ENCODE results near the gene SOX5.

DNA sequence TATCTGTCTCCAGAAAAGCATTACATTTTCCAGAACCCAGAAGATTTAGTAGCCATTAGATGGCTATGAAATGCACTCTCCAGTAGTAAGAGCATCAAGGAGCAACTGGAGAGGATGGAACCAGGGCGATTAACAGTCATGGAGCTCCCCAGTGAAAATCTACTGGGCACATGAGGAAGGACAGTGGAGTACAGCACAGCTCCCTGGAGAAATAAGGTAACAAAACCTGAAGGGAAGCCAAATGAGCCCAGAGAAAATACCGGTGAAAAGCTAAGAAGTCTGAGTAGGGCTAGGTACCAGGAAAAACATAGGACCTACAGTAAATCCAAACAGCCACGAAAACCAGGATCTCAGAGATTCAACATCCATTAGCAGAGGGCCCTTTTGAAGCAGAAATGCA lies 21.6 kb downstream of the SOX5 start:
- TF ChIP-seq SP1 (IDR thresholded peaks at IDR 0.05) (no peak), L3MBTL2 (conservative IDR thresholded peaks at IDR 0.05) (no peak), SUZ12 (IDR thresholded peaks at IDR 0.05) (no peak), FOXA1 (IDR thresholded peaks at IDR 0.05) (no peak), FOXK2 (IDR thresholded peaks at IDR 0.05) (no peak)
